Fibroblast of skin of left biceps (primary cell): ENCODE data around the gene DNAJC1.
"Not testable (repeated sequence)": the region's sequence is repeated elsewhere in the genome, so short reads cannot be mapped to it uniquely, and the experiment has no call there.

Source experiments
- DNase-seq, 2 experiments: peaks; one replicate each; pipeline ENCODE4 v3.0.0-alpha.2; 2013; ENCODE audit warnings: low read depth in 2 of 2

Gene DNAJC1

GRCh38 chr10:22003177-22003963 is at the start of gene DNAJC1:
DNAJC1 (minus strand) TSS chr10:22003730; CDS start chr10:22003434, 296 bp downstream.
- peak; percentile 74 to 80 for DNase-seq

- DNase-seq = no peak
Observed at GRCh38 chr10:22053048-22053447, 49.5 kb upstream of the DNAJC1 start.

GRCh38 chr10:22049635-22050034 is 46.1 kb upstream of the DNAJC1 start:
- DNase-seq = no peak

GRCh38 chr10:22047812-22048211 is 44.3 kb upstream of the DNAJC1 start:
- no peak for DNase-seq

GRCh38 chr10:22043327-22043633 is 39.8 kb upstream of the DNAJC1 start:
- no peak for DNase-seq

GRCh38 chr10:22042557-22043326 is 39.2 kb upstream of the DNAJC1 start:
- DNase-seq = no peak

- no peak for DNase-seq
Observed at GRCh38 chr10:22034333-22034732, 30.8 kb upstream of the DNAJC1 start.

GRCh38 chr10:22032268-22032667 is 28.7 kb upstream of the DNAJC1 start:
- not testable (repeated sequence) for DNase-seq

GRCh38 chr10:22030421-22030820 is 26.9 kb upstream of the DNAJC1 start:
- no peak for DNase-seq

GRCh38 chr10:22029445-22030236 is 26.1 kb upstream of the DNAJC1 start:
- DNase-seq = no peak

- DNase-seq = no peak
Observed at GRCh38 chr10:22027364-22028238, 24.1 kb upstream of the DNAJC1 start.

GRCh38 chr10:22026287-22026686 is 22.8 kb upstream of the DNAJC1 start:
- DNase-seq = no peak

- DNase-seq = no peak
Observed at GRCh38 chr10:22023508-22023907, 20.0 kb upstream of the DNAJC1 start.

- no peak for DNase-seq
Observed at GRCh38 chr10:22022257-22023032, 18.9 kb upstream of the DNAJC1 start.

GRCh38 chr10:22021144-22021543 is 17.6 kb upstream of the DNAJC1 start:
- DNase-seq = not testable (repeated sequence)

GRCh38 chr10:22017283-22018020 is 13.9 kb upstream of the DNAJC1 start:
- DNase-seq = no peak

- DNase-seq = no peak
Observed at GRCh38 chr10:22016046-22016705, 12.6 kb upstream of the DNAJC1 start.

GRCh38 chr10:22010973-22011408 is 7.5 kb upstream of the DNAJC1 start:
- DNase-seq = no peak

GRCh38 chr10:22010539-22010938 is 7.0 kb upstream of the DNAJC1 start:
- no peak for DNase-seq
